HFFc6 (cell line): ENCODE data around the gene OR52M1. TPM values are rescaled to one million over a fixed set of nuclear protein-coding genes. Genes with fewer than 3 reads are reported as not detected.

Experiments used
- DNase-seq: peaks from one replicate; pipeline ENCODE4 v3.0.0-alpha.2; 2018
- H3K27ac Mint-ChIP-seq: 2 replicates; pipeline ENCODE4 v1.8.0; 2020; ENCODE audit warnings: mild to moderate bottlenecking, mixed read lengths
- H3K27me3 Mint-ChIP-seq: 2 replicates; pipeline ENCODE4 v1.8.0; 2021; ENCODE audit warnings: mild to moderate bottlenecking, moderate library complexity, mixed read lengths; ENCODE audit not compliant: insufficient read depth
- H3K36me3 Mint-ChIP-seq: 2 replicates; pipeline ENCODE4 v1.8.0; 2021; ENCODE audit warnings: low read depth, mixed read lengths
- H3K4me1 Mint-ChIP-seq: 2 replicates; pipeline ENCODE4 v1.8.0; 2020; ENCODE audit warnings: low read depth, mixed read lengths
- H3K4me3 Mint-ChIP-seq: 2 replicates; pipeline ENCODE4 v1.8.0; 2020; ENCODE audit warnings: mild to moderate bottlenecking, moderate library complexity, mixed read lengths
- H3K9me3 Mint-ChIP-seq: 2 replicates; pipeline ENCODE4 v1.8.0; 2020; ENCODE audit warnings: mild to moderate bottlenecking, mixed read lengths
- total RNA-seq, 6 experiments: library from RNA; stranded (reverse); fragmentation: NEBNext Ultra II Directional; extraction: Animal tissue kit (Norgen Biotek cat#: 25700); gene quantifications; 2 replicates in 1 of 6; 3 replicates in 5 of 6; pipeline ENCODE4 v1.2.3, GENCODE V29; 2021
- TF ChIP-seq, protein P1 (sequence below): fragments of 200-600 bp; sonication (generic); IDR thresholded peaks from 2 replicates; pipeline ENCODE4 v1.5.0; 2021; ENCODE audit warnings: antibody characterized with exemption, mild to moderate bottlenecking

The OR52M1 gene
- total RNA-seq, 6 experiments from 2014 or later = not detected

DNA sequence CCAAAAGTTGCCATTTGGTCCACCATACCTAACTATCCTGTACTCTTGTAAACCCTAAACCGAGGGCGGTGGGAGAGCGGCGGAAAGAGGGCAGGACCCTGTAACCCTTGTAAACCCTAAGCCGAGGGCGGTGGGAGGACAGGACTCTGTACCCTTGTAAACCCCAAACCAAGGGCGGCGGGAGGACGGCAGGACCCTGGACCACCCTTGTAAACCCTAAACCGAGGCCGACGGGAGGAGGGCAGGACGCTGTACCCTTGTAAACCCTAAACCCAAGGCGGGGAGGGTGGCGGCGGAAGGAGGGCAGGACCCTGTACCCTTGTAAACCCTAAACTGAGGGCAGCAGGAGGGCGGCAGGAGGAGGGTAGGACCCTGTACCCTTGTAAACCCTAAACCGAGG, 24.1 kb downstream of the OR52M1 start:
- no peaks in the 10 kb centered on the region for H3K36me3 Mint-ChIP-seq

DNA sequence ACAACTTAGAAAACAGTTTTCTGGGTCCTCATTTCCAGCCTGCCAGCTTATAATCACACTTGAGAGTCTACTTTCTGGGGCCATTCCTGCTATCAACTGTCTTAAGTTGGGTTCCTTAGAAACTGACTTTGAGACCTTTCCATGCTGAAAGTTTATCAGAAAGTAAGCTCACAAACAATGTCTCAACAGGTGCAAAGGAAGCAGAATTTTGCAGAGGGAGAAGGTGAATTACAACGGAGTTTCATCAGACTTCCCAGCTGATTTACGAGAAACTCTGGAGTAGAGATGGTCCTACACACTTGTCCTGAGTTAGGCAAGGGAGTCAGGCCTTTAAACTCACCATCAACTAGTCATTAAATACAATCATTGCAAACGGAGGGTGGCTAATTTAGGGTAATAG, 31.9 kb downstream of the OR52M1 start:
- Mint-ChIP-seq H3K4me3 (no peak overlapping the region), H3K27me3 (no peaks in the 10 kb centered on the region), H3K4me1 (no peaks in the 10 kb centered on the region), H3K27ac (no peak overlapping the region), H3K36me3 (no peaks in the 10 kb centered on the region), H3K9me3 (peaks cover 4% of the 10 kb centered on the region; the same call in 1 of the 2 replicates)
- TF ChIP-seq, protein P1, sequence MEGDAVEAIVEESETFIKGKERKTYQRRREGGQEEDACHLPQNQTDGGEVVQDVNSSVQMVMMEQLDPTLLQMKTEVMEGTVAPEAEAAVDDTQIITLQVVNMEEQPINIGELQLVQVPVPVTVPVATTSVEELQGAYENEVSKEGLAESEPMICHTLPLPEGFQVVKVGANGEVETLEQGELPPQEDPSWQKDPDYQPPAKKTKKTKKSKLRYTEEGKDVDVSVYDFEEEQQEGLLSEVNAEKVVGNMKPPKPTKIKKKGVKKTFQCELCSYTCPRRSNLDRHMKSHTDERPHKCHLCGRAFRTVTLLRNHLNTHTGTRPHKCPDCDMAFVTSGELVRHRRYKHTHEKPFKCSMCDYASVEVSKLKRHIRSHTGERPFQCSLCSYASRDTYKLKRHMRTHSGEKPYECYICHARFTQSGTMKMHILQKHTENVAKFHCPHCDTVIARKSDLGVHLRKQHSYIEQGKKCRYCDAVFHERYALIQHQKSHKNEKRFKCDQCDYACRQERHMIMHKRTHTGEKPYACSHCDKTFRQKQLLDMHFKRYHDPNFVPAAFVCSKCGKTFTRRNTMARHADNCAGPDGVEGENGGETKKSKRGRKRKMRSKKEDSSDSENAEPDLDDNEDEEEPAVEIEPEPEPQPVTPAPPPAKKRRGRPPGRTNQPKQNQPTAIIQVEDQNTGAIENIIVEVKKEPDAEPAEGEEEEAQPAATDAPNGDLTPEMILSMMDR = no peak
- no peak for DNase-seq

More for the DNA sequence above, 24.1 kb downstream of the OR52M1 start:
- TF ChIP-seq, protein P1 = no peak
- DNase-seq = no peak
- Mint-ChIP-seq H3K27me3 (no peaks in the 10 kb centered on the region; the same call in none of the 2 replicates), H3K27ac (no peak overlapping the region), H3K4me3 (no peak overlapping the region), H3K9me3 (peaks cover 5% of the 10 kb centered on the region; the same call in 1 of the 2 replicates), H3K4me1 (no peaks in the 10 kb centered on the region)

DNA sequence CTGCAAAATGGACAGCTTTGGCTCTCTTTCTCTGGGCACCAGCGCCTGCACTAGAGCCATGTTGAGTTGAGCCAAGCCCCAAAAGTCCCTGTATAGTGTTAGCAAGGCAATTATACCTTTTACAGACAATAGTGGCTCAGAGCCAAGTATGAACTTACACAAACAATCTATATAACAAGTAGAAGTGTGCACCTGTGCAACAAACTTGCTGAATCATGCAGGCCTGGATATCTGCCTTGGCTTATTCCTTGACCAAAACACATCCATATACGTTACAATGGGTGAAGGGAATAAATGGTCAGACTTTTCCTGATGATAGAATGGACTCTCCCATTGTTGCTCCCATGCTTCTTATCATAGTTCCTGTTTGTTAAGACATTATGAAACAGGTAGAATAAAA, 32.8 kb downstream of the OR52M1 start:
- TF ChIP-seq, protein P1 = no peak
- Mint-ChIP-seq H3K27ac (no peak overlapping the region), H3K4me3 (no peak overlapping the region), H3K27me3 (no peaks in the 10 kb centered on the region), H3K9me3 (peaks cover 4% of the 10 kb centered on the region; the same call in 1 of the 2 replicates), H3K36me3 (no peaks in the 10 kb centered on the region), H3K4me1 (no peaks in the 10 kb centered on the region)
- DNase-seq = no peak

DNA sequence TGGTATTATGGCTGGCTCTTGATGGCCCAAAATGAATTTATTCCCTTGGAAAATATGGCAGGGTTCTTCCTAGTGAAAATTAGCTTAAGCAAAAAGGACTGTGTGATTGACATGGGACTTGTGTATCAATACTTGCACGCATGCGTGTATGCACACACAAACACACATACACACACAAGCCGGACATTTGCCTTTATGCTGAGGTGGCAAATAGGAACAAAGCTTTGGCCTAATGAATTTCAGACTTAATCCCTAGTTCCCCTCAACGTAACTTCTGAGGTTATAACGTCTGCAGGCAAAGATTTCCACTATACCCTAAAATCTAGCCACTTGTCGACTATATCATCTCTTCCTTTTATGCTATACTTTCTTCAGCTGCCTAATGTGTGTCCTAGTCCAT, 33.6 kb downstream of the OR52M1 start:
- H3K27me3 Mint-ChIP-seq = no peaks in the 10 kb centered on the region
- no peak for DNase-seq
- no peaks in the 10 kb centered on the region for H3K36me3 Mint-ChIP-seq
- no peaks in the 10 kb centered on the region for H3K4me1 Mint-ChIP-seq
- H3K4me3 Mint-ChIP-seq = no peak overlapping the region
- peaks cover 4% of the 10 kb centered on the region; the same call in 1 of the 2 replicates for H3K9me3 Mint-ChIP-seq
- TF ChIP-seq, protein P1 = no peak
- no peak overlapping the region for H3K27ac Mint-ChIP-seq

DNA sequence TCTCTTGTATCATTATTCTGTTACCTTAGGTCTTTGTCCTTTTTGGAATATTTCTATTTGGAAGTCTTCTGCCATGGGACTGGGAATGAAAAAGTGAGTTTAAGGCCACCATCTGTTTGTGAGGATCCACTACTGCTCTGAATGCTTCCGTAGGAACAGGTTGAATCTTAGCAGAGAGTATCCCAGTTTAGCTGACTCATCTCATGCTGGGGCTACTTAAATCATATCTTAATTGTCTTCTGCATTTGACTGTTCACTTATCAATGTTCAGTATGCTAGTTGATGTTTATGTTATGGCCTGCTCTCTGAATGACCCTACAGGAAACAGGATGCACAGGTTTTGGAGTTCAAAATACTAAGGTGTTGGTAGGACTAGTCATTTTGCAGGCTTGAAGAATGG, 35.1 kb downstream of the OR52M1 start:
- TF ChIP-seq, protein P1 = no peak
- Mint-ChIP-seq H3K27me3 (no peaks in the 10 kb centered on the region), H3K4me1 (no peaks in the 10 kb centered on the region)

DNA sequence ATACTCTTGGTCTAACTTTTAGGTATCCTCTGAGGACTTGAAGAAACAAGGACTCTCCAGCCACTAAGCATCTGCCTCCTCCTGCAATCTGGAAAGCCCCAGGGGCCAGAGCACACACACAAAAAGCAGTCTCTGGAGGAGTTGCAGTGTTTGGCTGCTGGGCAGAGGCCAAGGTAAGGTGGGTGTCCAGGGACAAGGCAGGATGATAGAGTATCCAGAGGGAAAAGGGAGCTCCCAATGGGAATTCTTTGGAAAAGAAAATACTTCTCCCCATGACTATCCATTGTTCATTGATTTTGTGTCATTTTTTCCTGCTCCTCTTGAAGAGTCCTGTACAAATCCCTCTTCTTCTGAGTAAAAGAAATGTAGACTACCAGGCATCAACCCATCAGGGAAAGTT, 36.5 kb downstream of the OR52M1 start, which contains the start of gene OR52I2:
Gene OR52I2, plus strand, starts transcription at position 301 of the 400 bp plus-strand sequence.
- Mint-ChIP-seq H3K4me3 (no peak within 1 kb of the TSS), H3K27ac (no peak within 1 kb of the TSS), H3K9me3 (peaks cover 4% of the 10 kb centered on the region; the same call in 1 of the 2 replicates), H3K36me3 (no peaks in the 10 kb centered on the region), H3K4me1 (no peaks in the 10 kb centered on the region), H3K27me3 (no peaks in the 10 kb centered on the region)
- DNase-seq = no peak
- TF ChIP-seq, protein P1 = no peak

More for the DNA sequence above, 35.1 kb downstream of the OR52M1 start:
- peaks cover 4% of the 10 kb centered on the region; the same call in 1 of the 2 replicates for H3K9me3 Mint-ChIP-seq
- no peak for DNase-seq
- no peak overlapping the region for H3K27ac Mint-ChIP-seq
- H3K4me3 Mint-ChIP-seq = no peak overlapping the region
- H3K36me3 Mint-ChIP-seq = no peaks in the 10 kb centered on the region
